ENCODE measurements around the gene CALN1.

Gene CALN1

GRCh38 chr7:72321637-72322036, 90.5 kb downstream of the CALN1 start:
- DNase-seq: no peak

- no peak for DNase-seq
These were observed 91.1 kb downstream of the CALN1 start for GRCh38 chr7:72321081-72321480.

GRCh38 chr7:72317341-72317740, 94.8 kb downstream of the CALN1 start:
- no peak for DNase-seq

GRCh38 chr7:72316148-72316547, 96.0 kb downstream of the CALN1 start:
- DNase-seq: no peak

GRCh38 chr7:72313906-72314305, 98.2 kb downstream of the CALN1 start:
- DNase-seq: no peak

GRCh38 chr7:72310301-72310700, 101.8 kb downstream of the CALN1 start:
- no peak for DNase-seq

- DNase-seq: no peak
These were observed 102.7 kb downstream of the CALN1 start for GRCh38 chr7:72309476-72309875.

- DNase-seq: no peak
These were observed 103.2 kb downstream of the CALN1 start for GRCh38 chr7:72308986-72309385.

- no peak for DNase-seq
These were observed 104.6 kb downstream of the CALN1 start for GRCh38 chr7:72307566-72307965.

GRCh38 chr7:72298912-72299311, 113.2 kb downstream of the CALN1 start:
- no peak for DNase-seq

GRCh38 chr7:72298091-72298490, 114.0 kb downstream of the CALN1 start:
- DNase-seq: no peak

GRCh38 chr7:72297636-72298035, 114.5 kb downstream of the CALN1 start:
- DNase-seq: no peak

- no peak for DNase-seq
These were observed 119.3 kb downstream of the CALN1 start for GRCh38 chr7:72292794-72293193.

GRCh38 chr7:72292118-72292517, 120.0 kb downstream of the CALN1 start:
- no peak for DNase-seq

GRCh38 chr7:72286519-72286918, 125.6 kb downstream of the CALN1 start:
- DNase-seq: no peak

- no peak for DNase-seq
These were observed 128.8 kb downstream of the CALN1 start for GRCh38 chr7:72283309-72283708.

- no peak for DNase-seq
These were observed 130.8 kb downstream of the CALN1 start for GRCh38 chr7:72281308-72281707.

GRCh38 chr7:72279203-72279602, 132.9 kb downstream of the CALN1 start:
- DNase-seq: no peak

GRCh38 chr7:72278550-72278949, 133.6 kb downstream of the CALN1 start:
- DNase-seq: no peak

GRCh38 chr7:72275382-72276070, 136.6 kb downstream of the CALN1 start:
- no peak for DNase-seq

GRCh38 chr7:72272479-72272878, 139.7 kb downstream of the CALN1 start:
- no peak for DNase-seq

GRCh38 chr7:72268796-72269195, 143.3 kb downstream of the CALN1 start:
- DNase-seq: no peak

GRCh38 chr7:72268090-72268489, 144.0 kb downstream of the CALN1 start:
- DNase-seq: no peak

- DNase-seq: no peak
These were observed 144.8 kb downstream of the CALN1 start for GRCh38 chr7:72267291-72267800.

GRCh38 chr7:72266771-72267170, 145.4 kb downstream of the CALN1 start:
- no peak for DNase-seq

Measured in fibroblast of skin of right quadriceps (primary cell).